WTC11 (cell line): ENCODE results near the gene NEURL1. TPM values are rescaled to one million over a fixed set of nuclear protein-coding genes. Genes with fewer than 3 reads are reported as not detected.

ENCODE experiments used
- ATAC-seq: fragments of 200-7000 bp; cut with Tn5 transposase; 2 replicates; pipeline ENCODE4 v1.10.0; 2021; ENCODE audit warnings: mild to moderate bottlenecking, moderate library complexity
- CTCF ChIA-PET: fragments of 300-600 bp; sonication (Branson Sonifier 250); formaldehyde crosslinking; loops from one replicate; lab custom pipeline; 2021; ENCODE audit warnings: antibody characterized with exemption; lab: Charles Lee
- POLR2A ChIA-PET: fragments of 350-600 bp; sonication (Branson Sonifier 250); formaldehyde crosslinking; loops from one replicate; lab custom pipeline; 2021; ENCODE audit warnings: antibody characterized with exemption; lab: Charles Lee
- DNase-seq: peaks from one replicate; pipeline ENCODE4 v3.0.0; 2021; ENCODE audit warnings: low spot score
- H3K27ac Mint-ChIP-seq: 2 replicates; pipeline ENCODE4 v1.8.0; 2021; ENCODE audit warnings: mixed read lengths
- H3K27me3 Mint-ChIP-seq: 2 replicates; pipeline ENCODE4 v1.8.0; 2021; ENCODE audit warnings: low read depth, mild to moderate bottlenecking, moderate library complexity, mixed read lengths
- H3K36me3 Mint-ChIP-seq: 2 replicates; pipeline ENCODE4 v1.8.0; 2021; ENCODE audit warnings: mixed read lengths
- H3K4me1 Mint-ChIP-seq: 2 replicates; pipeline ENCODE4 v1.8.0; 2022; ENCODE audit warnings: mixed read lengths
- H3K4me3 Mint-ChIP-seq: 2 replicates; pipeline ENCODE4 v1.8.0; 2021; ENCODE audit warnings: mild to moderate bottlenecking, moderate library complexity, mixed read lengths
- H3K9me3 Mint-ChIP-seq: 2 replicates; pipeline ENCODE4 v1.8.0; 2021; ENCODE audit warnings: mixed read lengths
- ATF2 ChIP-seq: sonication (generic); formaldehyde crosslinking; IDR thresholded peaks from 2 replicates; pipeline ENCODE4 v1.8.1; 2022; ENCODE audit warnings: low read depth, missing genetic modification reagents, borderline replicate concordance
- CREB1 ChIP-seq: sonication (generic); formaldehyde crosslinking; IDR thresholded peaks from 2 replicates; pipeline ENCODE4 v1.8.0; 2023; ENCODE audit warnings: mild to moderate bottlenecking, missing genetic modification reagents
- E2F4 ChIP-seq: sonication (generic); formaldehyde crosslinking; IDR thresholded peaks from 2 replicates; pipeline ENCODE4 v1.8.1; 2022; ENCODE audit warnings: low read depth, mild to moderate bottlenecking, moderate library complexity, missing genetic modification reagents, borderline replicate concordance
- ESRRA ChIP-seq: sonication (generic); formaldehyde crosslinking; IDR thresholded peaks from 2 replicates; pipeline ENCODE4 v1.8.1; 2022; ENCODE audit warnings: mild to moderate bottlenecking, missing genetic modification reagents, borderline replicate concordance
- NR2C2 ChIP-seq: sonication (generic); formaldehyde crosslinking; IDR thresholded peaks from 2 replicates; pipeline ENCODE4 v1.8.0; 2022; ENCODE audit warnings: mild to moderate bottlenecking, missing genetic modification reagents
- USF1 ChIP-seq: sonication (generic); formaldehyde crosslinking; IDR thresholded peaks from 2 replicates; pipeline ENCODE4 v1.8.0; 2022; ENCODE audit warnings: mild to moderate bottlenecking, missing genetic modification reagents
- USF2 ChIP-seq: sonication (generic); formaldehyde crosslinking; IDR thresholded peaks from 2 replicates; pipeline ENCODE4 v1.8.1; 2023; ENCODE audit warnings: mild to moderate bottlenecking, missing genetic modification reagents, moderate library complexity
- ZNF121 ChIP-seq: sonication (generic); formaldehyde crosslinking; IDR thresholded peaks from 2 replicates; pipeline ENCODE4 v1.8.0; 2023; ENCODE audit warnings: missing genetic modification reagents
- ZNF281 ChIP-seq: sonication (generic); formaldehyde crosslinking; IDR thresholded peaks from 2 replicates; pipeline ENCODE4 v1.8.0; 2023; ENCODE audit warnings: mild to moderate bottlenecking, missing genetic modification reagents
- total RNA-seq: library from RNA; stranded (reverse); gene quantifications from 3 replicates; pipeline ENCODE4 v1.2.3, GENCODE V29; 2021

The NEURL1 gene
- total RNA-seq, 1 experiment from 2014 or later, result 1.2 TPM

GRCh38 chr10:103463499-103463898 lies 30.0 kb upstream of the NEURL1 start (continued):
- no peak for TF ChIP-seq NR2C2
- no peak for TF ChIP-seq E2F4 (CRISPR knock-in tag)
- TF ChIP-seq ATF2 (CRISPR knock-in tag), result no peak
- no peak for TF ChIP-seq CREB1 (CRISPR knock-in tag)
- no peak for TF ChIP-seq ESRRA (CRISPR knock-in tag)
- no peak for TF ChIP-seq USF1 (CRISPR knock-in tag)
- no peak for TF ChIP-seq USF2 (CRISPR knock-in tag)

GRCh38 chr10:103465411-103466179 lies 27.9 kb upstream of the NEURL1 start:
- ATAC-seq, result no peak
- ChIA-PET POLR2A (interaction anchor here (0.5 kb wide), 1 partner anchor 93 kb away, joined by 8 read pairs; no protein-coding TSS in a partner anchor), CTCF (interaction anchor here (0.8 to 1.8 kb wide), 3 partner anchors 10 to 20 kb away, joined by 3 to 7 read pairs (median 5); no protein-coding TSS in a partner anchor)

More at GRCh38 chr10:103465411-103466179, 27.9 kb upstream of the NEURL1 start:
- H3K4me1 Mint-ChIP-seq, result no peaks in the 10 kb centered on the region
- no peaks in the 10 kb centered on the region; the same call in 1 of the 2 replicates for H3K27me3 Mint-ChIP-seq
- DNase-seq, result no peak
- H3K36me3 Mint-ChIP-seq, result no peaks in the 10 kb centered on the region
- no peak overlapping the region for H3K27ac Mint-ChIP-seq
- no peak overlapping the region for H3K4me3 Mint-ChIP-seq
- no peaks in the 10 kb centered on the region for H3K9me3 Mint-ChIP-seq
- TF ChIP-seq E2F4 (CRISPR knock-in tag), result no peak
- TF ChIP-seq ZNF281 (CRISPR knock-in tag), result no peak
- peak; percentile 63; the same call in 1 of the 2 replicates for TF ChIP-seq ZNF121
